HepG2 (cell line): Measurements from ENCODE around the gene USP7. TPM values are rescaled to one million over a fixed set of nuclear protein-coding genes. Genes with fewer than 3 reads are reported as not detected.
A peak's percentile ranks its signal among the peaks of the same experiment; 100 is the strongest.

Source experiments
- CREB1 ChIP-seq, 2 experiments: fragments of 450-650 bp in 1 of 2; IDR thresholded peaks; 2 replicates each; pipeline ENCODE4 v1.6.1; 2016 to 2017; ENCODE audit warnings: control low read depth in 1 of 2, mild to moderate bottlenecking in 1 of 2, missing compliant biosample characterization in 1 of 2, missing genetic modification characterization in 1 of 2
- GTF2F1 ChIP-seq: fragments of 150-350 bp; IDR thresholded peaks from 2 replicates; pipeline ENCODE4 v1.6.1; 2014; ENCODE audit warnings: low read length
- KAT7 ChIP-seq: IDR thresholded peaks from 2 replicates; pipeline ENCODE4 v1.6.1; 2018; ENCODE audit warnings: borderline replicate concordance, missing compliant biosample characterization
- NFIB ChIP-seq: sonication (generic); formaldehyde crosslinking; IDR thresholded peaks from 2 replicates; pipeline ENCODE4 v1.9.0; 2021; ENCODE audit warnings: missing genetic modification reagents, mild to moderate bottlenecking, borderline replicate concordance
- RORA ChIP-seq: sonication (generic); formaldehyde crosslinking; IDR thresholded peaks from 2 replicates; pipeline ENCODE4 v1.5.0; 2020; ENCODE audit warnings: mild to moderate bottlenecking, missing genetic modification reagents, moderate library complexity
- SNAPC2 ChIP-seq: sonication (generic); formaldehyde crosslinking; IDR thresholded peaks from 2 replicates; pipeline ENCODE4 v1.8.1; 2022; ENCODE audit warnings: mild to moderate bottlenecking, missing genetic modification reagents
- TBX3 ChIP-seq: fragments of 450-650 bp; IDR thresholded peaks from 2 replicates; pipeline ENCODE4 v1.6.1; 2017; ENCODE audit warnings: antibody characterized with exemption, mild to moderate bottlenecking, inconsistent platforms, borderline replicate concordance
- ZFP37 ChIP-seq: sonication (generic); formaldehyde crosslinking; IDR thresholded peaks from 2 replicates; pipeline ENCODE4 v1.4.0; 2020; ENCODE audit warnings: missing genetic modification reagents, borderline replicate concordance
- ZNF446 ChIP-seq: sonication (generic); formaldehyde crosslinking; IDR thresholded peaks from 2 replicates; pipeline ENCODE4 v1.5.0; 2020; ENCODE audit warnings: mild to moderate bottlenecking, missing genetic modification reagents
- ZNF496 ChIP-seq: sonication (generic); formaldehyde crosslinking; IDR thresholded peaks from 2 replicates; pipeline ENCODE4 v1.8.1; 2023; ENCODE audit warnings: mild to moderate bottlenecking, moderate library complexity, missing genetic modification reagents; ENCODE audit not compliant: insufficient replicate concordance
- ZNF546 ChIP-seq: sonication (generic); formaldehyde crosslinking; conservative IDR thresholded peaks from 2 replicates; pipeline ENCODE4 v1.8.1; 2023; ENCODE audit warnings: mild to moderate bottlenecking, missing genetic modification reagents
- ZNF619 ChIP-seq: sonication (generic); formaldehyde crosslinking; IDR thresholded peaks from 2 replicates; pipeline ENCODE4 v1.4.0; 2020; ENCODE audit warnings: mild to moderate bottlenecking, missing genetic modification reagents
- ZNF713 ChIP-seq: sonication (generic); formaldehyde crosslinking; IDR thresholded peaks from 2 replicates; pipeline ENCODE4 v1.4.0; 2020; ENCODE audit warnings: mild to moderate bottlenecking, missing genetic modification reagents
- polyA plus RNA-seq, 8 experiments: library from polyadenylated mRNA; depleted of rRNA in 3 of 8; stranded (reverse) in 7 of 8; unstranded in 1 of 8; fragments of >200 nt; fragmentation: Illumina TruSeq in 4 of 8; extraction: Trizol in 4 of 8; gene quantifications; 2 replicates each; pipeline versions ENCODE4 v1.2.1 to v1.2.3, GENCODE V29; 2011 to 2016; ENCODE audit warnings: low read depth in 4 of 8, missing spikeins in 1 of 8, mixed read lengths in 1 of 8; ENCODE audit not compliant: insufficient read depth in 1 of 8
- total RNA-seq, 5 experiments: library from RNA; depleted of rRNA; stranded (reverse); fragments of >200 nt; fragmentation: Illumina TruSeq; extraction: Trizol; gene quantifications; 2 replicates each; pipeline ENCODE4 v1.2.3, GENCODE V29; 2016; ENCODE audit warnings: low read depth in 1 of 5
- TF ChIP-seq, protein P1 (sequence below): sonication (generic); formaldehyde crosslinking; IDR thresholded peaks from 2 replicates; pipeline ENCODE4 v1.4.0; 2020; ENCODE audit warnings: missing genetic modification reagents
- TF ChIP-seq, protein P2 (sequence below): sonication (generic); formaldehyde crosslinking; IDR thresholded peaks from 2 replicates; pipeline ENCODE4 v1.5.1; 2020; ENCODE audit warnings: mild to moderate bottlenecking, moderate library complexity, missing genetic modification reagents
- TF ChIP-seq, protein P3 (sequence below): sonication (generic); formaldehyde crosslinking; IDR thresholded peaks from 2 replicates; pipeline ENCODE4 v1.5.0; 2020; ENCODE audit warnings: missing genetic modification reagents
- TF ChIP-seq, protein P4 (sequence below): sonication (generic); formaldehyde crosslinking; IDR thresholded peaks from 2 replicates; pipeline ENCODE4 v1.5.1; 2020; ENCODE audit warnings: mild to moderate bottlenecking, missing genetic modification reagents, borderline replicate concordance
- TF ChIP-seq, protein P5 (sequence below): sonication (generic); formaldehyde crosslinking; IDR thresholded peaks from 2 replicates; pipeline ENCODE4 v1.5.0; 2020; ENCODE audit warnings: missing genetic modification reagents

Gene USP7
- total and polyA plus RNA-seq, 2 of the 13 experiments (the other 11 are each of a cell fraction or from before 2014, with no cell fraction given) = 52.5 to 173 TPM

DNA sequence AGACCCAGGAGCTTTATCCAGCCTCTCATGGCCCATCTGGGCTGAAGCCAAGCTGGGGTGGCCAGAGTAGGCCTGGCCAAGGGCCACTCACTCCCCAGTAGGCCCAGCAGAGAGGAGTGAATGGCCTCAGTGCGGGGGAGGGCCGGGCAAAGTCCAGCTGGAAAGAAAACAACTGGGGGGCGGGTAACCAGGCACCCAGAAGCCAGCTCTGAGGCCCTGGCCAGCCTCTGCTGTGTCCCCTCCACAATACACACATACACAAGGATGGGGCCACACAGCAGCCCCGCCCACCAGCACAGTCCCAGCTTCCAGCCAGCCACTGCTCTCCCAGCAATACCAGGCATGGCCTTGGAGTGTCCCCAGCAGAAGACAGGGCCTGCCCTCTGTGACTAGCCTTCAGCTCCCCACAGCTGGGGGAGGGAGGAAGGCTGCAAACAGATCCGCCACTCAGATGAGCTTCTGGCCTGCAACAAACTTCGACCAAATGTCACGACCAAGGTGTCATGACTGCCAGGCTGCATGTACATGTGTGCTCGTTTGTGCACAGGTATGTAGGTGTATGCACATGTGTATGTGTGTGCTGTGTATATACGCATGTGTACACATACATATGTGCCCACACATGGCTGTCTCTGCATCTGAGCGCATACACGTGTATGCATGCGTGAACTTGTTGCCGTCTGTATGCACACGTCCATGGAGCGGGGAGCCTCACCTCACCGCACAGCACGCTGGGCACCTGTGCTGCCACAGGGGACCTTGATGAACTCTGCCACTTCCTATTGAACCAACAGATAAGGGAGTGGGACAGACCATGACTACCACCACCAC lies 99.9 kb downstream of the USP7 start (continued):
- TF ChIP-seq TBX3 (peak; percentile 91; the same call in 1 of the 2 replicates), ZNF496 (peak; percentile 16), KAT7 (CRISPR knock-in tag) (peak; percentile 93), ZNF446 (CRISPR knock-in tag) (0 out of 2 replicates have a peak, but pooled peaks have one; percentile 12), ZNF619 (peak; percentile 92), CREB1 (IDR thresholded peaks at IDR 0.05) (0 out of 2 replicates have a peak, but pooled peaks have one; percentile 33), CREB1 (CRISPR knock-in tag; IDR thresholded peaks at IDR 0.05) (no peak), ZNF713 (peak; percentile 97), RORA (CRISPR knock-in tag) (no peak), GTF2F1 (no peak), ZFP37 (peak; percentile 98), SNAPC2 (CRISPR knock-in tag) (peak; percentile 94; the same call in 1 of the 2 replicates), NFIB (CRISPR knock-in tag) (no peak), ZNF546 (CRISPR knock-in tag) (no peak; the same call in 1 of the 2 replicates)
- TF ChIP-seq, protein P1, sequence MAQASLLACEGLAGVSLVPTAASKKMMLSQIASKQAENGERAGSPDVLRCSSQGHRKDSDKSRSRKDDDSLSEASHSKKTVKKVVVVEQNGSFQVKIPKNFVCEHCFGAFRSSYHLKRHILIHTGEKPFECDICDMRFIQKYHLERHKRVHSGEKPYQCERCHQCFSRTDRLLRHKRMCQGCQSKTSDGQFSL = peak; percentile 95
- TF ChIP-seq, protein P2, sequence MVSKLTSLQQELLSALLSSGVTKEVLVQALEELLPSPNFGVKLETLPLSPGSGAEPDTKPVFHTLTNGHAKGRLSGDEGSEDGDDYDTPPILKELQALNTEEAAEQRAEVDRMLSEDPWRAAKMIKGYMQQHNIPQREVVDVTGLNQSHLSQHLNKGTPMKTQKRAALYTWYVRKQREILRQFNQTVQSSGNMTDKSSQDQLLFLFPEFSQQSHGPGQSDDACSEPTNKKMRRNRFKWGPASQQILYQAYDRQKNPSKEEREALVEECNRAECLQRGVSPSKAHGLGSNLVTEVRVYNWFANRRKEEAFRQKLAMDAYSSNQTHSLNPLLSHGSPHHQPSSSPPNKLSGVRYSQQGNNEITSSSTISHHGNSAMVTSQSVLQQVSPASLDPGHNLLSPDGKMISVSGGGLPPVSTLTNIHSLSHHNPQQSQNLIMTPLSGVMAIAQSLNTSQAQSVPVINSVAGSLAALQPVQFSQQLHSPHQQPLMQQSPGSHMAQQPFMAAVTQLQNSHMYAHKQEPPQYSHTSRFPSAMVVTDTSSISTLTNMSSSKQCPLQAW (CRISPR knock-in tag) = peak; percentile 97
- TF ChIP-seq, protein P3, sequence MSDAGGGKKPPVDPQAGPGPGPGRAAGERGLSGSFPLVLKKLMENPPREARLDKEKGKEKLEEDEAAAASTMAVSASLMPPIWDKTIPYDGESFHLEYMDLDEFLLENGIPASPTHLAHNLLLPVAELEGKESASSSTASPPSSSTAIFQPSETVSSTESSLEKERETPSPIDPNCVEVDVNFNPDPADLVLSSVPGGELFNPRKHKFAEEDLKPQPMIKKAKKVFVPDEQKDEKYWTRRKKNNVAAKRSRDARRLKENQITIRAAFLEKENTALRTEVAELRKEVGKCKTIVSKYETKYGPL (CRISPR knock-in tag) = 0 out of 2 replicates have a peak, but pooled peaks have one; percentile 30
- TF ChIP-seq, protein P4, sequence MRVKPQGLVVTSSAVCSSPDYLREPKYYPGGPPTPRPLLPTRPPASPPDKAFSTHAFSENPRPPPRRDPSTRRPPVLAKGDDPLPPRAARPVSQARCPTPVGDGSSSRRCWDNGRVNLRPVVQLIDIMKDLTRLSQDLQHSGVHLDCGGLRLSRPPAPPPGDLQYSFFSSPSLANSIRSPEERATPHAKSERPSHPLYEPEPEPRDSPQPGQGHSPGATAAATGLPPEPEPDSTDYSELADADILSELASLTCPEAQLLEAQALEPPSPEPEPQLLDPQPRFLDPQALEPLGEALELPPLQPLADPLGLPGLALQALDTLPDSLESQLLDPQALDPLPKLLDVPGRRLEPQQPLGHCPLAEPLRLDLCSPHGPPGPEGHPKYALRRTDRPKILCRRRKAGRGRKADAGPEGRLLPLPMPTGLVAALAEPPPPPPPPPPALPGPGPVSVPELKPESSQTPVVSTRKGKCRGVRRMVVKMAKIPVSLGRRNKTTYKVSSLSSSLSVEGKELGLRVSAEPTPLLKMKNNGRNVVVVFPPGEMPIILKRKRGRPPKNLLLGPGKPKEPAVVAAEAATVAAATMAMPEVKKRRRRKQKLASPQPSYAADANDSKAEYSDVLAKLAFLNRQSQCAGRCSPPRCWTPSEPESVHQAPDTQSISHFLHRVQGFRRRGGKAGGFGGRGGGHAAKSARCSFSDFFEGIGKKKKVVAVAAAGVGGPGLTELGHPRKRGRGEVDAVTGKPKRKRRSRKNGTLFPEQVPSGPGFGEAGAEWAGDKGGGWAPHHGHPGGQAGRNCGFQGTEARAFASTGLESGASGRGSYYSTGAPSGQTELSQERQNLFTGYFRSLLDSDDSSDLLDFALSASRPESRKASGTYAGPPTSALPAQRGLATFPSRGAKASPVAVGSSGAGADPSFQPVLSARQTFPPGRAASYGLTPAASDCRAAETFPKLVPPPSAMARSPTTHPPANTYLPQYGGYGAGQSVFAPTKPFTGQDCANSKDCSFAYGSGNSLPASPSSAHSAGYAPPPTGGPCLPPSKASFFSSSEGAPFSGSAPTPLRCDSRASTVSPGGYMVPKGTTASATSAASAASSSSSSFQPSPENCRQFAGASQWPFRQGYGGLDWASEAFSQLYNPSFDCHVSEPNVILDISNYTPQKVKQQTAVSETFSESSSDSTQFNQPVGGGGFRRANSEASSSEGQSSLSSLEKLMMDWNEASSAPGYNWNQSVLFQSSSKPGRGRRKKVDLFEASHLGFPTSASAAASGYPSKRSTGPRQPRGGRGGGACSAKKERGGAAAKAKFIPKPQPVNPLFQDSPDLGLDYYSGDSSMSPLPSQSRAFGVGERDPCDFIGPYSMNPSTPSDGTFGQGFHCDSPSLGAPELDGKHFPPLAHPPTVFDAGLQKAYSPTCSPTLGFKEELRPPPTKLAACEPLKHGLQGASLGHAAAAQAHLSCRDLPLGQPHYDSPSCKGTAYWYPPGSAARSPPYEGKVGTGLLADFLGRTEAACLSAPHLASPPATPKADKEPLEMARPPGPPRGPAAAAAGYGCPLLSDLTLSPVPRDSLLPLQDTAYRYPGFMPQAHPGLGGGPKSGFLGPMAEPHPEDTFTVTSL (CRISPR knock-in tag) = peak; percentile 94
- TF ChIP-seq, protein P5, sequence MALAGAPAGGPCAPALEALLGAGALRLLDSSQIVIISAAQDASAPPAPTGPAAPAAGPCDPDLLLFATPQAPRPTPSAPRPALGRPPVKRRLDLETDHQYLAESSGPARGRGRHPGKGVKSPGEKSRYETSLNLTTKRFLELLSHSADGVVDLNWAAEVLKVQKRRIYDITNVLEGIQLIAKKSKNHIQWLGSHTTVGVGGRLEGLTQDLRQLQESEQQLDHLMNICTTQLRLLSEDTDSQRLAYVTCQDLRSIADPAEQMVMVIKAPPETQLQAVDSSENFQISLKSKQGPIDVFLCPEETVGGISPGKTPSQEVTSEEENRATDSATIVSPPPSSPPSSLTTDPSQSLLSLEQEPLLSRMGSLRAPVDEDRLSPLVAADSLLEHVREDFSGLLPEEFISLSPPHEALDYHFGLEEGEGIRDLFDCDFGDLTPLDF (CRISPR knock-in tag) = no peak
